ENCODE results near the gene RAD23B. TPM values are rescaled to one million over a fixed set of nuclear protein-coding genes. Genes with fewer than 3 reads are reported as not detected.
A peak's percentile ranks its signal among the peaks of the same experiment; 100 is the strongest.
"Not testable (repeated sequence)": the region's sequence is repeated elsewhere in the genome, so short reads cannot be mapped to it uniquely, and the experiment has no call there.

Gene RAD23B
- total and polyA plus RNA-seq, 8 donors = 19.5 to 81.2 (median 65.3) TPM

DNA sequence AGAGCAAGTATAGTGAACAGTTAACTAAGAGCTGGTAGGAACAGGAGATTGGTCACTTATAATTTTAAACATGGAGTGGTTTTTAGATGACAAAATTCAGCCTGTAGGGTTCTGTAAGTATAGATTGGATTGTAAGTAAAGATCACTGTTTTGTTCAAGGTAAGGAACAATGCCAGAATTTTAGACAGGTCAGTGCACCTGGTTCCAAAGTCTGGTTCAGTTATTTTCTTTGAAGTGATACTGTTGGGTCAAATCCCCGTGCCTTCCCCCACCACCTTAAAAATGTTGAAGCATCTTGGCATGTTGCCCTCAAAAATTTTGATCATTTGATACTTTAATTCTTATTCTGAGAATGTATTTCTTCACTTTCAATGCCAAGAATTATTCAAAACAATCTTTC, 12.9 kb downstream of the RAD23B start:
- H3K36me3 ChIP-seq = peaks cover 0 to 3% (median 0%) of the 10 kb centered on the region in 3 donors
- TF ChIP-seq, protein P1, sequence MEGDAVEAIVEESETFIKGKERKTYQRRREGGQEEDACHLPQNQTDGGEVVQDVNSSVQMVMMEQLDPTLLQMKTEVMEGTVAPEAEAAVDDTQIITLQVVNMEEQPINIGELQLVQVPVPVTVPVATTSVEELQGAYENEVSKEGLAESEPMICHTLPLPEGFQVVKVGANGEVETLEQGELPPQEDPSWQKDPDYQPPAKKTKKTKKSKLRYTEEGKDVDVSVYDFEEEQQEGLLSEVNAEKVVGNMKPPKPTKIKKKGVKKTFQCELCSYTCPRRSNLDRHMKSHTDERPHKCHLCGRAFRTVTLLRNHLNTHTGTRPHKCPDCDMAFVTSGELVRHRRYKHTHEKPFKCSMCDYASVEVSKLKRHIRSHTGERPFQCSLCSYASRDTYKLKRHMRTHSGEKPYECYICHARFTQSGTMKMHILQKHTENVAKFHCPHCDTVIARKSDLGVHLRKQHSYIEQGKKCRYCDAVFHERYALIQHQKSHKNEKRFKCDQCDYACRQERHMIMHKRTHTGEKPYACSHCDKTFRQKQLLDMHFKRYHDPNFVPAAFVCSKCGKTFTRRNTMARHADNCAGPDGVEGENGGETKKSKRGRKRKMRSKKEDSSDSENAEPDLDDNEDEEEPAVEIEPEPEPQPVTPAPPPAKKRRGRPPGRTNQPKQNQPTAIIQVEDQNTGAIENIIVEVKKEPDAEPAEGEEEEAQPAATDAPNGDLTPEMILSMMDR (IDR thresholded peaks at IDR 0.05) = no peak
- peaks cover 22 to 52% (median 49%) of the 10 kb centered on the region in 3 donors for H3K4me1 ChIP-seq
- WGBS, 2 donors = 9 to 14% methylated on average over 1 of the region's 1 CpG
- H3K27me3 ChIP-seq = no peaks in the 10 kb centered on the region
- DNase-seq = no peak
- no peaks in the 10 kb centered on the region for H3K9me3 ChIP-seq
- H3K27ac ChIP-seq = peak overlapping the region in 1 of 4 donors; percentile 14
- FAIRE-seq = no peak
- H3K4me3 ChIP-seq = no peak overlapping the region
- intact Hi-C loops (cut with DNase I) = no loop called here
- ATAC-seq = peak; percentile 22 to 73 (median 54)

DNA sequence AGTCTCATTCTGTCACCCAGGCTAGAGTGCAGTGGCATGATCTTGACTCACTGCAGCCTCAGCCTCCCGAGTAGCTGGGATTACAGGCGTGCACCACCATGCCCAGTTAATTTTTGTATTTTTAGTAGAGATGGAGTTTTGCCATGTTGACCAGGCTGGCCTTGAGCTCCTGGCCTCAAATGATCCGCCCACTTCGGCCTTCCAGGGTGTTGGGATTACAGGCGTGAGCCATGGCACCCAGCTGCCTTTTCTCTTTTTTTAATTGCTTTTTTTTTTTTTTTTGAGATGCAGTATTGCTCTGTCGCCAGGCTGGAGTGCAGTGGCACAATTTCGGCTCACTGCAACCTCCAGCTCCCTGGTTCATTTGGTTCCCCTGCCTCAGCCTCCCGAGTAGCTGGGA, 13.5 kb downstream of the RAD23B start:
- H3K27me3 ChIP-seq; H3K27ac ChIP-seq; H3K9me3 ChIP-seq; H3K4me3 ChIP-seq; H3K36me3 ChIP-seq; intact Hi-C loops (cut with DNase I); FAIRE-seq; DNase-seq: not testable (repeated sequence)
- H3K4me1 ChIP-seq = peaks cover 16 to 47% (median 46%) of the 10 kb centered on the region in 3 donors
- ATAC-seq = peak in 2 of 4 donors; percentile 19 to 29
- 74 to 86% methylated on average over 8 of the region's 8 CpGs for WGBS, 2 donors

DNA sequence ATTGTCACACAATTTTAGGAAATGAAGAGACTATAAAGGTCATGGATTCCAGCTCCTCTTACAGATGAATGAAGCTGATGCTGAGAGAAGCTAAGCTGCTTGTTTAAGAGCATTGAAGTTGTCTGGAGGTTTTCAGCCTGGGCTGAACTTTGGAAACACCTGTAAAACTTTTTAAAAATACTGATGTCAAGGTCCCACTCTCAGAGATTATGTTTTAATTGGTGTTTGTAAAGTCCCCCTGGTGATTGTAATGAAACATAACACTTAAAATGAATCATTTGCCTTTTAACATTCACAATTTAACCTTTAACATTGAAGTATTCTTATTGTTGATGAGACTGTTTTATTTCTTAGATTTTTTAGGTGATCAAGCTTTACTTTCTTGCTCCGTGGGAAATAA, 16.4 kb downstream of the RAD23B start:
- H3K36me3 ChIP-seq = peaks cover 0 to 3% (median 0%) of the 10 kb centered on the region in 3 donors
- FAIRE-seq (no peak), DNase-seq (no peak), ATAC-seq (no peak)
- intact Hi-C loops (cut with DNase I) = no loop called here
- no peaks in the 10 kb centered on the region for H3K27me3 ChIP-seq
- TF ChIP-seq, protein P1 (IDR thresholded peaks at IDR 0.05) = no peak
- no peak overlapping the region for H3K27ac ChIP-seq
- H3K4me1 ChIP-seq = peaks cover 10 to 39% (median 35%) of the 10 kb centered on the region in 3 donors
- no peaks in the 10 kb centered on the region for H3K9me3 ChIP-seq
- no peak overlapping the region for H3K4me3 ChIP-seq
- WGBS, 2 donors = 37 to 43% methylated on average over 1 of the region's 1 CpG

DNA sequence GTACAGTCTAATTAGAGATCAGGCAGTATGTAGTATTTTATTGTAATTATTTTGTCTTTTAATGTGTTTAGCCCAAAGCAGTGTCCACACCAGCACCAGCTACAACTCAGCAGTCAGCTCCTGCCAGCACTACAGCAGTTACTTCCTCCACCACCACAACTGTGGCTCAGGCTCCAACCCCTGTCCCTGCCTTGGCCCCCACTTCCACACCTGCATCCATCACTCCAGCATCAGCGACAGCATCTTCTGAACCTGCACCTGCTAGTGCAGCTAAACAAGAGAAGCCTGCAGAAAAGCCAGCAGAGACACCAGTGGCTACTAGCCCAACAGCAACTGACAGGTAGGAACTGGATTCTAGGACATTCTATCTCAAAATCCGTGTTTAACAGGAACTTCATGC, 23.2 kb downstream of the RAD23B start:
- Histone ChIP-seq H3K4me1 (peaks cover under 1 to 6% (median 3%) of the 10 kb centered on the region in 3 donors), H3K9me3 (no peaks in the 10 kb centered on the region), H3K27ac (no peak overlapping the region), H3K36me3 (peaks cover 0 to 43% (median 12%) of the 10 kb centered on the region in 3 donors), H3K4me3 (no peak overlapping the region), H3K27me3 (no peaks in the 10 kb centered on the region)
- DNase-seq (peak in 1 of 6 donors; percentile 24), ATAC-seq (no peak), FAIRE-seq (no peak)
- WGBS, 2 donors = 76 to 78% methylated on average over 2 of the region's 2 CpGs
- intact Hi-C loops (cut with DNase I) = no loop called here
- TF ChIP-seq, protein P1 (IDR thresholded peaks at IDR 0.05) = no peak

DNA sequence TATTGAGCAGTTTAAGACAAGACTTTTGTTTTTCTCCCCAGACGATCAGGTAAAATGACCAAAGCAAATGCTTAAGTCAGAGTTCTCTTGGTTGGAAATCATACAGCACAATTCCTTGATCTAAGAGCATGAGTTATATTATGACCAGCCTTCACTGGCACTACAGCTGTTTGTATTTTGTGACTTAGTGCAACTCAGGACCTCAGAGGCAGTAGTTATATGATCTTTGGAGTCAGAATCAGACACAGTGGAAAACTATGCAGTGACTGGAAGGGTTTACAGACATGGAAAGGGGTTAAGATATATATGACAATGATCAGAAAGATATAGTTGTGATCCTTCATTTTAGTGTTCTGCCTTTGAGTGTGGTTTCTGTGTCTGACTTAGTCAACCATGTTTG, 24.3 kb downstream of the RAD23B start:
- WGBS, 2 donors = 91 to 97% methylated on average over 1 of the region's 1 CpG
- intact Hi-C loops (cut with DNase I) = no loop called here
- Histone ChIP-seq H3K9me3 (no peaks in the 10 kb centered on the region), H3K4me3 (no peak overlapping the region), H3K27me3 (no peaks in the 10 kb centered on the region), H3K4me1 (peaks cover 0 to 6% (median 3%) of the 10 kb centered on the region in 3 donors), H3K36me3 (peaks cover 0 to 51% (median 12%) of the 10 kb centered on the region in 3 donors), H3K27ac (no peak overlapping the region)
- ATAC-seq (no peak), DNase-seq (no peak), FAIRE-seq (no peak)
- TF ChIP-seq, protein P1 (IDR thresholded peaks at IDR 0.05) = no peak

All from pancreas (tissue), 10 donors.